COLO668 (cell line): Measurements from ENCODE around the gene CSNK1A1L.

ENCODE experiments used
- DNase-seq: peaks from one replicate; lab custom pipeline; 2025; ENCODE audit not compliant: unreplicated experiment; lab: John Stamatoyannopoulos, UW

CSNK1A1L gene

GRCh38 chr13:37107868-37108267 lies 2.4 kb upstream of the CSNK1A1L start:
- no peak for DNase-seq

- DNase-seq: no peak
Observed at GRCh38 chr13:37107456-37107855, 2.0 kb upstream of the CSNK1A1L start.

DNA sequence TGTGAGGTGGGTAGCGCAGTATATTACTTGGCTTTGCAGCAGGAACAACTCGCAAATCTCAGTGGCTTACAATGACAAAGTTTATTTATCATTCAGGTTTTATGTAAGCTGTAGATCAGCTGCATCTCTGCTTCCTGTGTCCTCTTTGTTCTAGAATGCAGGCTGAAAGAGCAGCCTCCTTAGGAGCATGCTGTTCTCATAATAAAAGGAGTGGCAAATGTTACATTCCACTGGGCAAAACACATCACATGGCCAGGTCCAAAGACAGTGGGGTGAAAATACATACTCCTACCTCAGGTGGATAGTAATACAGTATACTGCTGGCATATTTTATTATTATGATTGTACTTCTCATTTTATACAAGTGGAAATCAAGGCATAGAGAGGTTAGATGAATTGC lies 1.2 kb upstream of the CSNK1A1L start:
- DNase-seq: no peak

DNA sequence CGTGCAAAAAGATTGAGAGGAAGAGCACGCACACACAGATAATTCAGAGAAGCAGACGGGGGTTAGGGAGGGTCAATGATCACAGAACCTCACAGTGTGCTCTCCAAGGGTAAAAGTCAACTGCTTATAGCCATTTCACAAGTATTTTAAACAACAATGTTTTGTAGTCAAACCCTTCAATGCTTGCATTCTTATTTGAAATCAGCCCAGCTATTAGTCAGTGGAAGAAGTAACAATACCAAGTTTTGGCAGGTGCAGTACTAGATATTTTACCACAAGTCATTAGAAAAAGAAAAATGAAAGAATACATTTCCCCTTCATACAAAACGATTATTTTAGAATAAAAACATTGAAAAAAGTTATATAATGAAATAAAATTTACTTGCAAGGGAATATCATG lies 2.6 kb downstream of the CSNK1A1L start:
- DNase-seq: no peak

GRCh38 chr13:37101201-37101600 lies 4.3 kb downstream of the CSNK1A1L start:
- no peak for DNase-seq

DNA sequence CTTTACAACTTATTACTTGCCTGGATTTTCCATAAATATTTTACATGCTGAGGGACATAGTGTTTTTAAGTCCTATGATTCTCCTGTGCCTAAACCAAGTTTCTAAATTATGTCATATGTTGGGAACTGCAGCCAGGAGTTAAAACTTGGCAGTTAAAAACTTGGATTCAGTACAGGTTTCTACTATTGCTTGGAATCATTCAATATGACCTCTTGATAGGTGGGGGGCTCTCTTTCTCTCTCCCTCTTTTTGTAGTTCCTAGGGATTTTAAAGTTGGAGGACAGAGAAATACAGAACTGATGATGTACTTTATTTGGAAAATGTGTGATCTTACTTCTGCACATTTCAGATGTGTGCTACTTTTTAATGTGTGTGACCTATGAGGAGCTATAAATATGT lies 4.7 kb downstream of the CSNK1A1L start:
- no peak for DNase-seq

DNA sequence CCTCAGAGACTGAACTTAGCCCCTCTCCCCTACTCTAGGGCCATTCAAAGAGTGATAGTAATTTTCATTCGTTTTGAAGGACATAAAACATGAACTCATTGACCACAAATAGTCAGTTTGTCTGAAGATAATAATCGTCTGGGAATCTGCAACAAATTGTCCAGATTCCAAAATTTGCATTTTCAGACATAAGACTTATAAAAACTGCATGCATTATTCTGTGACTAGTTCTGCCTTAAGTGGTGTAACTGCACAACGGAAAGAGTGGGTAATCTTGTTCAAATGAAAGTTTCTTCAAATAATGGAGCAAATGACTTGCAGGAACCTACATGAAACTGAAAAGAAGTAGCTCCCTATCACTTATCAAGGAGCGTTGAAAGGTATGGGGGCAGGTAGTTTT lies 8.4 kb downstream of the CSNK1A1L start:
- DNase-seq: no peak

GRCh38 chr13:37094840-37095239 lies 10.6 kb downstream of the CSNK1A1L start:
- no peak for DNase-seq

DNA sequence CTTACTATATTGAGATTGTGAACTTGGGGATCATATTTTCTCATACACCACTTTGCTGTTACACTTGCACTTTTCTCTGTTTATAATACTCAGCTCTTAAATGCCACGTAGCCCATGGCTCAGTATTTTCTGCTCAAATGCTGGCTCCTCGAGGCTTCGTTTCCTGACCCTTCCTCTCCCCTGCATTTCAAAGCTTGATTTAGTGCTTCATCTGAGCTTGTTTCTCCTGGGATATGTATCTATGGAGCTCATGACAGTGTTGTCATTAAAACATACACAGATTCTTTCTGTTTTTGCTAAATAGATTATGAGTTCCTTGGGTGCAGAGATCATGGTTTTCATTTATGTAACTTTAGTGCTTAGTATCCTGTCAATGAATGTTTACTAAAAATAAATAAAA lies 11.4 kb downstream of the CSNK1A1L start:
- no peak for DNase-seq

DNA sequence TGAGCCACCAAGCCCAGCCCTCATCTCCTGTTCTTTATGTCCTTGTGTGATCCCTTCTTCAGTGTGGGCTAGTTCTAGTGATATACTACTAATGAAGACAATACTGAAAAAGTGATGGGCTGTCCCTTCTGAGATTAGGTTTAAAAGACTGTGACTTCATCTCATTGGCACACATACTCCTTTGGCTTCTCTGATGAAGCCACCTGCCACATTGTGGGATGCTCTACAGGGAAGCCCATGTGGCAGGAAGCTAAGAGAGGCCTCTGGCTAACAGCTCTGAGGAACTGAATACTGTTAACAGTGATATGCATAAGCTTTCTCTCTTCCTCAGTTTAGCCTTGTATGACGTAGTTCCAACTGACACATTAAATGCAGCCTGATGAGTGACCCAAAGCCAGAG lies 13.6 kb downstream of the CSNK1A1L start:
- DNase-seq: no peak

GRCh38 chr13:37090912-37091311 lies 14.6 kb downstream of the CSNK1A1L start:
- DNase-seq: no peak

GRCh38 chr13:37089495-37089894 lies 16.0 kb downstream of the CSNK1A1L start:
- DNase-seq: no peak

GRCh38 chr13:37087486-37087885 lies 18.0 kb downstream of the CSNK1A1L start:
- no peak for DNase-seq

GRCh38 chr13:37085606-37086005 lies 19.9 kb downstream of the CSNK1A1L start:
- DNase-seq: no peak

- no peak for DNase-seq
Observed at GRCh38 chr13:37076818-37077217, 28.6 kb downstream of the CSNK1A1L start.

DNA sequence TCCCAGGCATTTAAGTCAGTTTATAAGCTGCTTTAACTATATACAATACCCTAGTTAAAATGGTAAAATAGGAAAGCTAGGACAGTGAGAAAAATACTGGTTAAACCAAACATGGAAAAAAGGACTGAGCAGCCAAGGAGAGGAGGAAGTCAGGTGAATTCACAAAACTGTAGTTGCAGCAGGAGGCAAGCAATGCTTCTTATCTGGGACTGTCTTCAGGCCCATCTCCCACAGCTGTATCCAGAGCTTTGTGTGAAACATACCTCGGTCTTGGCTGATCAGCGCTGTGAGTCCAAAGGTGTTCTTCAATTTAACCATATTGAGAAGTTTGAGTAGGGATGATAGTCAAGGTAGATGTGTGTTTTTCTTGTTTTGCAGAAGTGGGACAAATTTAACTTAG lies 30.3 kb downstream of the CSNK1A1L start:
- DNase-seq: no peak

DNA sequence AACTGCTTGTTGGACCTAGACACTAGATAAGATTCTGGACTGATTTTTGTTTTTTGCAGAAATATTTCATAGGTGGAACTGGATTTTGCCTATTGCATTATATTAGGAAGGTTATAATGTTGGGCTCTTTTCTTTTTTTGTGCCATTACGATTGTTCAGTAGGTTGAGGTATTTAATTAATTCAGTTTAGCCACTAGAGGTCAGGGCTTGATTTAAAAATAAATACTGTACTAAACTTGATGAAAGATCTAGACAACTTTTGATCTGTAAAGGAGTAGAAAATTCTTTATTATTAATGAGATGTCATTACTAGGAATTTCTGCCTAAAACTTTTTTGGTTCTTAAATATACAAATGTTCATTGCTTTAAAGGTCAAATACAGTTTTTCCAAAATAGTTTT lies 30.8 kb downstream of the CSNK1A1L start:
- no peak for DNase-seq

DNA sequence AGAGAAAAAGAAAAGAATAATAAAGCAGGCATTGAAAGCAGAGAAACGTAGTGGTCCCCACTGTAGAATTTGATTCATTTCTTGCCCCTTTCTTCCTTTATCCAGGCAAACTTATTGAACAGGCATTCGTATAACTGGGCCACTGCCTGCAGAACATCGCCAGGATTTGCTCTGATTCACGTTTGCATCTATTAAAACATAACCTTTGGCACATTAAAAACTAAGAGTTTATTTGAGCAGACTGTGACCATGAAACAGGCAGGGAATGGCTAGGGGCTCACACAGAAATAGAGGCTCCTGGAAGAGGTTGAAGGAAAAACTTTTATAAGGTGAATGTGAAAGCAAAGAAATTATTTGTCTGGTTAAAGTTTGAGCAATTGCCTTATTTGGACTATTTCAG lies 33.4 kb downstream of the CSNK1A1L start:
- no peak for DNase-seq

DNA sequence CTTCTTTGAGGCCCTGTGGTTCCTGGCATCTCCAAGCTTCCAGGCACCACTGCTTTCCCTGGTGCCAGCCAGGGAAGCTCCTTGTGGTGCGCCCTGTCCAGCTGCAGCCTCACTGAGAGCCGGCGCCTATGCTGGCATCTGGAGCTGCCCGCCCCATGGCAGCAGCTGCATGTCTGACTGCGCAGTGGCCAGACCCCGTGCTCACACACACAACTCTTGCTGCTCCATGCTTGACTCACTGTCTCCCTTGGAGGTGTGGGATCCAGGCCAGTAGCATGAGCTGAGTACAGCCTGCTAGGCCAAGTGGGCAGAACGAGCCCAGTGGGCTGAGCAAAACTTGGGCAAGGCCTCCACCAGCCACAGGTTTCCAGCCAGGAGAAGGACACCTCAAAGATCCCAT lies 34.5 kb downstream of the CSNK1A1L start:
- DNase-seq: no peak

DNA sequence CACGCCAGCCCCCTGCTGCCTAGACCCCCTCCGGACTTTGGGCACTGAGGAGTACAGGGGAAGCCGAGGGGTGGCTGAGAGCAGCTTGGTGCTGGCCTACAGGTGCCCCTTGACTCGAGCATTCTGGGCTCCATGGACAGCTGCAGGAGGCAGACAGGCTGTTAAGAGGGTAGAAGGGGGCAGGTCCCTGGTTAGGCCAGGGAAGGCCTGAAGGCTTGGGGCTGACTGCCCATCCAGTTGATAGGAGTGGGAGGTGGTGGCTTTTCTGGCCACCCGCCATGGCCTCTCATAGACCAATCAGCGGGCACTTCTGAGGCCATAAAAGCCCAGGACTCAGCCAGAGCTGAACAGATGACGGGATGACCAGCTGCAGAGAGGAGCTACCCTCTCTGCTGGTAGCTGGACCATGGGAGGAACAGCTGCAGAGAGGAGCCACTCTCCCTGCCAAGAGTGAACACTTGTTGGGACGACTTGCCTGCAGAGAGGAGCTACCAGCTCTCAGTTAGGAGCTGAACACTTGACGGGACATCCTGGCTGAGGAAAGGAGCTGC lies 35.2 kb downstream of the CSNK1A1L start:
- DNase-seq: no peak

- no peak for DNase-seq
Observed at GRCh38 chr13:37069597-37070103, 35.8 kb downstream of the CSNK1A1L start.

GRCh38 chr13:37068962-37069361 lies 36.5 kb downstream of the CSNK1A1L start:
- DNase-seq: no peak

GRCh38 chr13:37067874-37068273 lies 37.6 kb downstream of the CSNK1A1L start:
- DNase-seq: no peak
